GM18520 (cell line): Measurements from ENCODE around the gene ZNF738.
"Not testable (repeated sequence)": the region's sequence is repeated elsewhere in the genome, so short reads cannot be mapped to it uniquely, and the experiment has no call there.

ENCODE experiments used
- ATAC-seq: cut with Tn5 transposase; IDR thresholded peaks from one replicate; pipeline ENCODE4 v1.9.1; 2021; ENCODE audit not compliant: unreplicated experiment

Gene ZNF738

DNA sequence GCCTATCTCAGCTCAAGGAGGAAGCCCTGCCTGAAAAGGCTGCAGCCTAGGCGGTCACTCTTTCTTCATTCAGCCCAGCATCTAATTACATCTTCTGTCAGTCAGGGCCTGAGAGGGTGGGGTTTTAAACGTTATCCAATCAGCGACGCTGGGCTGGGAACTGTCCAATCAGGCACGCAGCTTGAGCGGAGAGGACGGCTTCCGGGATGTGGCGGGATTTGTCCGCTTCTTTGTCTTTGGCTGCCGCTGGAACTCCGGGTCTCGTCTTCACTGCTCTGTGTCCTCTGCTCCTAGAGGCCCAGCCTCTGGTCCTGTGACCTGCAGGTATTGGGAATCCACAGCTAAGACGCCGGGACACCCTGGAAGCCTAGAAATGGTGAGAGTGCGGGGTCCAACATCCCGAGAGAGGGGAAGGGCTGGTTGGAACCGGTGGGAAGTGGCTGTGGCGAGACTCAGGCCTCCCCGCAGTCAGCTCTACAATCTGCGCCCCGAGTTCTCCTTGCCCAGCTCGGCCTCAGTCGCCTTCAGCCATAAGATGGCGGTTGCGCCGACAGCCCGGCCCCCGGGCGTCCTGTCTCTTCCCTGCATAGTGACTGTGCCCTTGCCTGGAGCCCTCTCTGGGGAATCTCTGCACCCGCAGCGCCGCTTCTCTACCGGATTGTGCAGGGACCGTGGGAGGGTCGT is at the start of gene ZNF738:
TSS of gene ZNF738 (plus strand) at position 233 of the 684 bp plus-strand sequence. CDS start at position 374, 141 bp downstream.
- peak; percentile 98 for ATAC-seq

DNA sequence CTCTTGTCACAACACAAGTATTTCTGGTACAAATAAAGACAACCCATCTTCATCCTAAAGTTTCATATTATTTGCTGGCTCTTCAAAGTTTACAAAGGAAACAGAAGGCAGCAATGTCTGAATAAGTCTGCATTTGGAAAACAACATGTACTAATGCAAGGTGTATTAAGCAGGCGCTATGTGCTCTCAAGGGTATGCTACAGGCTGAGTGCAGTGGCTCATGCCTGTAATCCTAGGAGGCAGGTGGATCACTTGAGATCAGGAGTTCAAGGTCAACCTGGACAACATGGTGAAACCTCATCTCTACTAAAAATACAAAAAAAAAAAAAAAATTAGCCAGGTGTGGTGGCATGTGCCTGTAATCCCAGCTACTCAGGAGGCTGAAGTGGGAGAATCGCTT is 46.0 kb upstream of the ZNF738 start:
- not testable (repeated sequence) for ATAC-seq

DNA sequence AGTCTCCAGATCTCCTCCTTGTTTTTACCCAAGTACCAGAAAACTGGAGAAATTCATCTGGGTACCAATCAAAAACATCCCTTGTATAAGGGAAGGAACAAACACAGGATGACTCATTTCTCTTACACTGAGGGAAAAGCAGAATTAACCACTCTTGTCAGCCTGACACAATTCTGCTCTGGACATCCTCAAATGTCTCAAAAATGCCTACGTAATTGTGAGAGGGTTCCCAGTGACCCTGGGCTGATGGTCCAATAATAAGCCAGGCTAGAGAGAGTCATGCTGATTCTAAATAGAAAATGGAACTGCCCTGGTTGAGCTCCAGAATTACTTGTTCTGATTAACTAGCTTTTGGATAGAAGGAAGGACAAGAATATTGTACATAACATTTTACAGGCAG is 44.1 kb upstream of the ZNF738 start:
- no peak for ATAC-seq

DNA sequence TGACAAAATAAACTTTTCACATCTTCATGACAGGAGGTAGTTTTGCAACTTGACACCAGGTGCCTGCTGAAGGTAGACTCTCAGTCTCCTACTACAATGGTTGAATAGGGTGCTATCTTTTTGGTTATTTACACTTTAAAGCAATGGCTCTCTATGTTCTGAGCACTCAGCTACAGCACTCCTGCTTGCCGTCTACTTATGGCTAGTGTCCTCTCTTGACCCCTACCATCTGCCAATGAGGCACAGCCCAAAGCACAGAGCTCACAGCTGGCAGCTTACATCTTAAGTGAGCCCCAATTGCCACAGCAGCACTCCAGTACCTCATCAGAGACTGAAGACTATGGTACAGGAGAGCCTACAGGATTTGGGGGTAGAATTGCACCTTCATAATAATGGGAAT is 41.0 kb upstream of the ZNF738 start:
- no peak for ATAC-seq

DNA sequence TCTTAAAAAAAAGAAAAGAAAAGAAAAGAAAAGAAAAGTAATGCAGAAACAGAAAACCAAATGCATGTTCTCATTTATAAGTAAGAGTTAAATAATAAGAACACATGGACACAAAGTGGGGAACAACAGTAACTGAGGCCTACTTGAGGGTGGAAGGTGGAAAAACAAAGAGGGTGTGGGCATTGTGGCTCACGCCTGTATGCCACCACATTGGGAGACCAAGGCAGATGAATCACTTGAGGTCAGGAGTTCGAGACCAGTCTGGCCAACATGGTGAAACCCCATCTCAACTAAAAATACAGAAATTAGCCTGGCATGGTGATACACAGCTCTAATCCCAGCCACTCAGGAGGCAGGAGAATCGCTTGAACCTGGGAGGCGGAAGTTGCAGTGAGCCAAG is 37.7 kb upstream of the ZNF738 start:
- no peak for ATAC-seq

DNA sequence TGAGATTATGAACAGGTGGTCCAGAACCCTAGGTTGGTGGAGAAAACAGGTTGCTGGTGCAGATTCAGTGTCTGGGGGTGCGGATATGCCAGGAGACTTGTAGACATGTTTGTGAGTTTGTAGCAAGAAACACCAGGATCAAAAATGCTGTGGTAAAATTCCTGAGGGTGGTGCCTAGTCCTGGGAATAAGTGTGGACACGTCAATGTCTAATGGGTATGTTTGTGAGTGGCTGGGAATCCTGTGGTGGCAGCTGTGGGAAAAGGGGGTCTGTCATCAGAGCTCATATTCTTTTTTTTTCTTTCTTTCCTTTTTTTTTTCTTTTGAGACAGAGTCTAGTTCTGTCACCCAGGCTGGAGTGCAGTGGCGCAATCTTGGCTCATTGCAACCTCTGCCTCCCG is 36.8 kb upstream of the ZNF738 start:
- ATAC-seq = no peak

DNA sequence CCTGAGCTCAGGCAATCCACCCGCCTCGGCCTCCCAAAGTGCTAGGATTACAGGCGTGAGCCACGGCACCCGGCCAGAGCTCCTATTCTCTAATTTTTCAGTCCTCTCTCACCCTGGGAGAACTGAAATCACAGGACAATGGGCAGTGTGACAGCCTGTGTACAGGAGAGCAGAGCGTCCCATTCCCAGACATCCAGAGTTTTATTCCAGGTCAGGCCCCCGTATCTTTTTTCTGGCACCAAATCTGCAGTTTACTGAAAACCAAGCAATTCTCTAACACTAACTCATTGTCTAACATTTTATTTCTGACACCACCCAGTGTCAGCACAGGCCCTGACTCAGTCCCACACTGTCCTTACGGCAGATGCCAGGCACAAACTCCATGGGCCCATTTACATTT is 36.3 kb upstream of the ZNF738 start:
- ATAC-seq = no peak

DNA sequence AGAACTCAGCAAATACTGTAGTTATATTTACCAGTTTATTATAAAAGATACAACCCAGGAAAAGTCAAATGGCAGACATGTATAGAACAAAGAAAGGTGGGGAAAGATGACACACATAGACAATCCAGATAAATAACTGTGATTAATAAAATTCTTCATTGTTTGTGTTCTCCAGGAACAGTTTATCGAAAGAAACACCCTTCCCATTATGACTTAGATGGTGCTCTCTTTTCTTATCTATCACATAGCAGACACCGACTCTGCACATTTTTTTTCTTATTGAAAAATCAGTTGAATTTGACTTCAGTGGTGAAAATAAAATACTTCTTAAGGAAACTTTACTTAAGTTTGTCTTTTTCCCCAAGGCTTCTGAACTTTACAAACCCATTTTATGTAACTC is 35.8 kb upstream of the ZNF738 start:
- no peak for ATAC-seq

DNA sequence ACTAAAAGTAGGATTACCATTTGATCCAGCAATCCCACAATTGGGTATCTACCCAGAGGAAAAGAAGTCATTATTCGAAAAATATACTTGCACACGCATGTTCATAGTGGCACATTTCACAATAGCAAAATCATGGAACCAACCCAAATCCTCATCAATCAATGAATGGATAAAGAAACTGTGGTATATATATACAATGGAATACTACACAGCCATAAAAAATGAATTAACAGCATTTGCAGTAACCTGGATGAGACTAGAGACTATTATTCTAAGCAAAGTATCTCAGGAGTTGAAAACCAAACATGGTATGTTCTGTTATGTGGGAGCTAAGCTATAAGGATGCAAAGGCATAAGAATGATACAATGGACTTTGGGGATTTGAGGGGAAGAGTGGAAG is 32.6 kb upstream of the ZNF738 start:
- no peak for ATAC-seq

DNA sequence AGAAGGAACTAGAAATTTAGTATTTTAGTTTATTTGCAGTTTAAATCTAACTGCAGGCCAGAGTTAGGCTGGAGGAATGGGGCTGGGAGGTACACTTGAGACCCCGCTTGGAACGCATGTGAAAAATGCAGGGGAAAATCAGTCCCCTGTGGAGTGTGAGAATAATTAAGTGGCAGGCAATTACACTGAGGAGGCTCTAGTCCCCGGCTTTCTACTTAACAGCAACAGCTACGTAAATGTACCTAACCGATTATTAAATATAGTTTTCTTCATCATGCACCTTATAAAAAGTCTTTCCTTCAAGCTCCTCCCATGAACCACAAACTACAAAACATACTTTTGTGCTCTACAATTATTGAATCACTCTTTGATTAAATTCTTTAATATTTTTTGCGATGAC is 30.4 kb upstream of the ZNF738 start:
- no peak for ATAC-seq

DNA sequence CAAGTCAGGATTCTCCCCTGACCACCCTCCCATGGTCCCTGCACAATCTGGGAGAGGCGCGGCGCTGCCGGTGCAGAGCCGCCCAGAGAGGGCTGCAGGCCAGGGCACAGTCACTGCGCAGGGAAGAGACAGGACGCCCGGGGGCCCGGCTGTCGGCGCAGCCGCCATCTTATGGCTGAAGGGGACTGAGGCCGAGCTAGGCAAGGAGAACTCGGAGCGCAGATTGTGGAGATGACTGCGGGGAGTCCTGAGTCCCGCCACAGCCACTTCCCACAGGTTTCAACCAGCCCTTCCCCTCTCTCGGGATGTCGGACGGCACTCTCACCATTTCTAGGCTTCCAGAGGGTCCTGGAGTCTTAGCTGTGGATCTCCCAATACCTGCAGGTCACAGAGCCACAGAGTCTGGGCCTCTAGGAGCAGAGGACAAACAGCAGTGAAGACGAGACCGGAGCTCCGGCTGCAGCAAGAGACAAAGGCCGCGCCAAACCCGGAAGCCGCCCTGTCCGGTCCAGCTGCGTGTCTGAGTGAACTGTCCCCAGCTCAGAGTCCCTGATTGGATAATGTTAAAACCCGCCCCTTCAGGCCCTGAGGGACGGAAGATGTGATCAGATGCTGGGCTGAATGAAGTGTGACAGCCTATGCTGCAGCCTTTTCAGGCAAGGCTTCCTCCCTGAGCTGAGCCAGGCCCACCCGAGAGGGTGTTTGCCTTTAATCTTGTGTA is 29.8 kb upstream of the ZNF738 start, which contains the start of gene ZNF708:
TSS of gene ZNF708 (minus strand) at position 526 of the 721 bp plus-strand sequence. CDS start at position 328, 198 bp downstream.
- ATAC-seq = peak; percentile 100

DNA sequence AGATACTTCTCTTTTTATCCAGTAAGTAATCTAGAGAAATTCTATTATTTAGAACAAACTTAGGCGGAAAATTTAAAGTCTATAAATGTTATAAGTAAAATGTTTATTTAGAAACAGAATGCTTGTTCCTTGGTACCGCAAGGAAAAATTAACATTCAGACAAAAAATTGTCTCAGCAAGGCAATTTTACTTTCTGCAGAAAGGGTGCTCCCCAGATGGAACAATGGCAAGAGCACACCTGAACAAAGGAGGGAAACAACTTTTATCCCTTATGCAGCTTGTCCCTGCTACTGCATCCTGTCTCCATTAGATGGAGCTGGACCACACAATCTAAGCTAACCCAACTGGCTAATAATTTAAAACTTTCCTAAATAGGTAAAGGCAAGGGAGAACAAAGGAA is 23.1 kb upstream of the ZNF738 start:
- ATAC-seq = no peak

DNA sequence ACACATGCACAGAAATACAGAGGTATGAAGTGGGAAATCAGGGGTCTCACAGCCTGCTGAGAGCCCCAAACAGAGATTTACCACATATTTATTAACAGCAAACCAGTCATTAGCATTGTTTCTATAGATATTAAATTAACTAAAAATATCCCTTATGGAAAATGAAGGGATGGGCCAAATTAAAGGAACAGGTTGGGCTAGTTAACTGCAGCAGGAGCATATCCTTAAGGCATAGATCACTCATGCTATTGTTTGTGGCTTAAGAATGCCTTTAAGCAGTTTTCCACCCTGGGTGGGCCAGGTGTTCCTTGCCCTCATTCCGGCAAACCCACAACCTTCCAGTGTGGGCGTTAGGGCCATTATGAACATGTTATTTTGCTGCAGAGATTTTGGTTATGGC is 14.0 kb upstream of the ZNF738 start:
- ATAC-seq = not testable (repeated sequence)

DNA sequence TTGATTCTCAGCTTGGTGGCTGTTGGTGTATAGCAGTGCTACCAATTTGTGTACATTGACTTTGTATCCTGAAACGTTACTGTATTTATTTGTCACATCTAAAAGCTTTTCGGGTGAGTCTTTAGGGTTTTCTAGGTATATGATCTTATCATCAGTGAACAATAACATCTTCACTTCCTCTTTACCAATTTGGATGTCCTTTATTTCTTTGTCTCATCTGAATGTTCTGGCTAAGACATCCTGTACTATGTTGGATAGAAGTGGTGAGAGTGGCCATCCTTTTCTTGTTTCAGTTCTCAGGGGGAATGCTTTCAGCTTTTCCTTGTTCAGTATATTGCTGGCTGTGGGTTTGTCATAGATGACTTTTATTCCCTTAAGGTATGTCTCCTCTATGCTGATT is 6.0 kb upstream of the ZNF738 start:
- no peak for ATAC-seq

DNA sequence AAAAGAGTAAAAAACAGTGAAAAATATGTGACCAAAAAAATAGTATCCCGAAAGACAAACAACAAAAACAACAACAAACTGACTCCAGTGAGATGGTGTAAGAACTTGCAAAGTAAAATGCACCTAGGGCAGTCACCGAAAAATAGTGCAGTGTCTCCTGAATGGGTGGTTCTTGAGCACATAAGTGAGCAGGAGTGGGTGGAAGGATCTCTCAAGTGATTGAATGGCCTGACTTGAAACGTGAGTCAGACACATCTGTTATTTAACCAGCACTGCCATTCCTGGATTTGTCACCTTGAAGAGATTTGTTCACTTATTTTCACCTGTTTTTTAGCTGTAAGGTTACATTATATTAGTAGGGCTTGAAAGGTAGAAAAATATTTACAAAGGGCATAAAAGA is 3.5 kb downstream of the ZNF738 start:
- no peak for ATAC-seq

DNA sequence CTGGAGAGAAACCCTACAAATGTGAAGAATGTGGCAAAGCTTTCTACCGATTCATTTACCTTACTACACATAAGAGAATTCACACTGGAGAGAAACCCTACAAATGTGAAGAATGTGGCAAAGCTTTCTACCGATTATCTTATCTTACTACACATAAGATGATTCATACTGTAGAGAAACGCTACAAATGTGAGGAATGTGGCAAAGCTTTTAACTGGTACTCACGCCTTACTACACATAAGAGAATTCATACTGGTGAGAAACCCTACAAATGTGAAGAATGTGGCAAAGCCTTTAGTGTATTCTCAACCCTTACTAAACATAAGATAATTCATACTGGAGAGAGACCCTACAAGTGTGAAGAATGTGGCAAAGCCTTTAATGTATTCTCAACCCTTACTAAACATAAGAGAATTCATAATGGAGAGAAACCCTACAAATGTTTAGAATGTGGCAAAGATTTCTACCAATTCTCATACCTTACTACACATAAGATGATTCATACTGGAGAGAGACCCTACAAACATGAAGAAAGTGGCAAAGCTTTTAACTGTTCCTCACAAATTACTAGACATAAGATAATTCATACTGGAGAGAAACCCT is 25.3 kb downstream of the ZNF738 start:
- ATAC-seq = no peak

DNA sequence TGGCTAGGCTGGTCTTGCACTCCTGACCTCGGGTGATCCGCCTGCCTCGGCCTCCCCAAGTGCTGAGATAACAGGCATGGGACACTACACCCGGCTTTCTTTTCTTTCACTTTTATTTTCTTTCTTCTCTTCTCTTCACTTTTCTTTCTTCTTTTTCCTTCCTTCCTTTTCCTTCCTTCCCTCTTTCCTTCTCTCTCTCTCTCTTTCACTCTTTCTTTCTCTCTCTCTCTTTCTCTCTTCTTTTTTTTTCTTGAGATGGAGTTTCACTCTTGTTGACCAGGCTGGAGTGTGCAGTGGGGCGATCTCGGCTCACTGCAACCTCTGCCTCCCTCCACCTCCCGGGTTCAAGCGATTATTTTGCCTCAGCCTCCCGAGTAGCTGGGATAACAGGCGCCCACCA is 37.3 kb downstream of the ZNF738 start:
- ATAC-seq = no peak

DNA sequence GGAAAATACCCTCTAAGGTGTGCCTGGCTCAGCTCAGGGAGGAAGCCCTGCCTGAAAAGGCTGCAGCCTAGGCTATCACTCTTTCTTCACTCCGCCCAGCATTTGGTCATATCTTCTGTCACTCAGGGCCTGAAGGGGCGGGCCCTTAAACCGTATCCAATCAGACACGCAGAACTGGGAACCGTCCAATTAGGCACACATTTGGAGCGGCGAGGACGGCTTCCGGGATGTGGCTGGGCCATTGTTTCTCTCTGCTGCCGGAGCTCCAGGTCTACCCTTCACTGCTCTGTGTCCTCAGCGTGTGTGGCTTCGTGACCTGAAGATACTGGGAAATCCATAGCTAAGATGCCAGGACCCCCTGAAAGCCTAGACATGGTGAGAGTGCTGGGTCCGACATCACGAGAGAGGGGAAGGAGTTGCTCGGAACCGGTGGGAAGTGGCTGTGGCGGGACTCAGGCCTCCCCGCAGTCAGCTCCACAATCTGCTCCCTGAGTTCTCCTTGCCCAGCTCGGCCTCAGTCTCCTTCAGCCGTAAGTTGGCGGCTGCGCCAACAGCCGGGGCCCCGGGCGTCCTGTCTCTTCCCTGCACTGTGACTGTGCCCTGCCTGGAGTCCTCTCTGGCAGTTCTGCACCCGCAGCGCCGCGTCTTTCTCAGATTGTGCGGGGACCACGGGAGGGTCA is 38.2 kb downstream of the ZNF738 start, which contains the start of gene ZNF493:
TSS of gene ZNF493 (plus strand) at position 241 of the 680 bp plus-strand sequence. CDS start at position 346, 105 bp downstream.
- peak; percentile 100 for ATAC-seq

DNA sequence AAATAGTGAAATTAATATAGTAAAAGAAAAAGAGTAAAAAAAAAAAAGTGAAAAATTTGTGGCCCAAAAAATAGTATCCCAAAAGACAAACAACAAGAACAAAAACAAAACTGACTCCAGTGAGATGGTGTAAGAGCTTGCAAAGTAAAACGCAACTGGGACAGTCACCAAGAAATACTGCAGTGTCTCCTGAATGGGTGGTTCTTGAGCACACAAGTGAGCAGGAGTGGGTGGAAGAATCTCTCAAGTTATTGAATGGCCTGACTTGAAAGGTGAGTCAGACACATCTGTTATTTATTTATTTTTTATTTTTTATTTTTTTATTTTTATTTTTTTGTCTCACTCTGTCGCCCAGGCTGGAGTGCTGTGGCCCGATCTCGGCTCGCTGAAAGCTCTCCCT is 40.1 kb downstream of the ZNF738 start:
- no peak for ATAC-seq

DNA sequence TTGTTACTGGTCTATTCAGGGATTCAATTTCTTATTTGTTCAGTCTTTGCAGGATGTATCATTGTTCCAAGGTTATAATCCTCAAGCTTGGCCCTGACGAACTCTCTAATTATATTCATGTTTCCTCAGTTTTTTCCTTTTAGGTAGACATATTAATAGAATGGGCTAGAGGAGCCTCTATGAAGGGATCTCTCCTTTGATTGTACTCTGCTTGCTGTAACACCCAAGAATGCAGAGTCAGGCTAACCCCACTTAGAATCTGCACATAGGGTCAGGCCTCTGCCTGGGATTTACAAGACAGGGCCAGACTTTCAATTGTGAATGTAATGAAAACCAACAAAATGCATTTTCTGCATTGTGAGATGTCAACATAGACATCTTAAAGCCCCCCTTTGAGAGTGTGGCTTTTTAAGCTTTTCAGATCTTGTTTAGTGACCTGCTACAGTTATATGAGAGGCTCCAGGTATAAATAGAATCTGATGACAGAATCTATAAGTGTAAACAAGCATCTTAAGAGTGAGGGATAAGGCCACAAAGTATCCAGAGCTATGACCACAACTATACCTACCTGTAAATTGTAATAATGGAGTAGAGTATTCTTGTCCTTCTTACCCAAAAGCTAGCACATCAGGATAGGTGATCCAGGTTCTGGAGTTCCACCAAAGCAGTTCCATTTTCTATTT is 43.6 kb downstream of the ZNF738 start:
- no peak for ATAC-seq

DNA sequence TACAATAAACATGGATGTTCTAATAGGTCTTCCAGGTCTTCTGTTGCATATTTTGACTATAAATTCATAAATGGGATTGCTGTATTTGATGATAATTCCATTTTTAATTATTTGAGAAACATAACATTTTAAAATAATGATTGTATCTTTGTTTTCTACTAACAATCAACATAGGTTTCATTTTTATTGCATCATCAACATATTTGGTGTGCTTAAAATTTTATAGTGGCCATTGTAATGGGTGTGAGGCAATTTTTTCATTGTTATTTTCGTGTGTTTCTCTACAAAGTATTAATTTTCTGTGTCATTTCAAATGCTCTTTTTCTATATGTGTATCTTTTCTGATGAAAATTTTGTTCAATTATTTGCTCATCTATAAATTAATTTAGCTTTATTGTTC is 51.4 kb downstream of the ZNF738 start:
- no peak for ATAC-seq
